Forelimb muscle (tissue), 1 donor: ENCODE measurements around the gene RPL35. TPM values are rescaled to one million over a fixed set of nuclear protein-coding genes. Genes with fewer than 3 reads are reported as not detected.
A peak's percentile ranks its signal among the peaks of the same experiment; 100 is the strongest.

Experiments used
- DNase-seq: peaks from one replicate; pipeline ENCODE4 v3.0.0-alpha.2; 2013; ENCODE audit warnings: low read depth
- polyA plus RNA-seq: library from polyadenylated mRNA; unstranded; fragments of 120-200 nt; gene quantifications from one replicate; pipeline ENCODE4 v1.2.1, GENCODE V29; 2013; ENCODE audit not compliant: insufficient read length

RPL35 gene
- polyA plus RNA-seq, result 2,207 TPM

GRCh38 chr9:124861342-124862229, at the start of gene RPL35, which contains the start of gene ARPC5L:
Gene RPL35 (minus strand): TSS chr9:124861957. CDS start chr9:124861912, 45 bp downstream.
Gene ARPC5L (plus strand): TSS chr9:124862130. CDS start chr9:124869291, 7,161 bp downstream.
- DNase-seq, result peak; percentile 75

DNA sequence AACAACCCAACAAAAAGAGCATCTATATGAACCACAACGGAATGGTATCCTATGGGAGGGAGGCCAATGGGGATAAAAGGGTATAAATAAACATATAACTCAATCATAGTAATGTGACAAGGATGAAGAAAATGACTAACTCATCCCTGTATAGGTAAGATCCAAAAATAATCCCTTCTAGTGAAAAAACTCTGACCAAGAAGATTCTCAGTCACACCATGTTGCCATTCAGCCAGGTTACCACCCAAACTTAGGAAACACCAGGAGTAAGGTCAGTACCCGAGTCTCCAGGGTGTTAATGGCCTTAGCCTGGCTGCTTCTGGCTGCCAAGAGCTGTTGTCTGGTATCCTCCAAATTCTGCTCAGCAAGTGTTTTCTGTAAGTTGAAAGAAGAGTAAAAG, 46.3 kb upstream of the RPL35 start:
- DNase-seq, result no peak

DNA sequence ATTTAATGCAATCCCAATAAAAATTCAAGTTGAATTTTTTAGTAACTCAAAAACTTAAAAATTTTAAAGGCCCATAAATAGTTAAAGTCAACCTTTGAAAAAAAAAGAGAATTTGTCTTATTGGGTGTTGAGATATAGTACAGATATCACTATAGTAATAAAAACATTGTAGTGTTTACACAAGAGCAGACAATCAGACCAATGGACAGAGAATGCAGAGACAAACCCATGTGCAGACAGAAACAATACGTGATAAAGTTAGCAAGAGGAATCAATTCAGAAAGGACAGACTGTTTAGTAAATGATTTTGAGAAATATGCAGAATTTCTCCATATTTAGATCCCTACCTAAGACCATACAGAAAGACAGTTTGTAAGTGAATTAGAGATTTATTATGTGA, 45.2 kb upstream of the RPL35 start:
- no peak for DNase-seq

- no peak for DNase-seq
Observed at GRCh38 chr9:124899845-124900244, 38.1 kb upstream of the RPL35 start.

GRCh38 chr9:124897570-124898460, 36.1 kb upstream of the RPL35 start:
- DNase-seq, result no peak

- no peak for DNase-seq
Observed at GRCh38 chr9:124894741-124895170, 33.0 kb upstream of the RPL35 start.

DNA sequence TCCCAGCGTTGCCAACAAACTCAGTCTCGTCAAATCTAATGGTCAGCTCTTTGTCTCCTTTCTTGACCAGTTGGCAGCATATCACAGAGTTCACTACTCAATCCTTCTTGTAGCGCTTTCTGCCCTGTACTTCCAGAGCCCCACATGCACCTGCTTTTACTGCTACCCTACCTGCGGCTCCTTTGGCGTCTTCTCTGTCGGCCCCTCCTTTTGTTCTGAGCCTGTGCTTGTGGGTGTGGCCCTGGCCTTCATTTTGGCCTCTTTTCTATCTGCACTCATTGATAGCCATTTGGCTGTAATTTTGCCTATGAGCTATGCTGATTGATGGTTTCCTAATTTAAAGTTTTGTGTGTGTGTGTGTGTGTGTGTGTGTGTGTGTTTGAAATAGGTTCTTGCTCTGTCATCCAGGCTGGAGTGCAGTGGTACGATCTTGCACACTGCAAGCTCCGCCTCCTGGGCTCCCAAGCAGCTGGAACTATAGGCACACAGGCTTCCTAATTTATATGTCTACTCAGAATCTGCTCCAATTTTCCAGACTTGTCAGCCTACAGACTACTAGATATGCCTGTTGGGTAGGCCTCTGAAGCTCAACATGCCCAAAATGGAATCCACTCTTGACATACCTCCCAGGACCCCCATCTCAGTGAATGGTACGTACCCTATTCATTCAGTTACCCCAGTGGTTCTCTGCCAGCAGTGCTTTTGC, 32.4 kb upstream of the RPL35 start:
- no peak for DNase-seq

DNA sequence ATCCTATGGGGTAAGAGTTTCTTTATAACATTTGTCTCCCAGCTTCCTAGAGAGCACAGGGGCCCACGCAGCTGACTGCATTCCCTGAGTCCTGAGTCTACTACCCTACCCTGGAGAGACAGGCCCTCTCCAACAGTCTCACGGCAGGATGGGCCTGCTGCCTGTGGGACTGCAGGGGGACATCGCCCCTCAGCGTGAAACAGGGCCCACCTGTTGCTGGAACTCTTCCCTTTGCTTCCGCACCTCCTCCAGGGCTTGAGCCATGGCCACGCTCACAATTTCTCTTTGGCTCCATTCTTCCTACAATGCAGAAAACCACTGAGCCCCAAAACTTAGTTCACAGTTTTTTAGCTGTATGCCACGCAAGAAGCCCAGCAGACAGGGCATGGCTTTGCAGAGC, 28.4 kb upstream of the RPL35 start:
- DNase-seq, result no peak

- no peak for DNase-seq
Observed at GRCh38 chr9:124889006-124889405, 27.2 kb upstream of the RPL35 start.

DNA sequence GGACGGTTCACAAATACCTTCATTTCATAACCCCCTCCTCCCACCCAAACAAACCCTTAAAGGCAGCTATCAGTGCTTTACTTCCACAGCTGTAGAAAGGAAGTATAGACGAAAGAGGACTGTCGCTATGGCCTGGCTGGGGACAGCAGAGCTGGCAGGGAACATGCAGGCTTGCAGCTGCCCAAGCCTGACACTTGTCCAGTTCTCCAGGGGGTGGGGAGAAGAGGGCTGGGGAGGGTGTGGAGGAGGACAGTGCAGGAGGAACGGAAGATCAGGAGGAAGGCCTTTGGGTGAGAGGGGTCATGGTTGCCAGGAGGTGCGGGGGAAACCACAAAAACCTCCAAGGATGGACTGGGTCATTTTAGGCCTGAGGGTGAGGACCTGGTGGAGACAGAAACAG, 26.1 kb upstream of the RPL35 start:
- DNase-seq, result no peak

DNA sequence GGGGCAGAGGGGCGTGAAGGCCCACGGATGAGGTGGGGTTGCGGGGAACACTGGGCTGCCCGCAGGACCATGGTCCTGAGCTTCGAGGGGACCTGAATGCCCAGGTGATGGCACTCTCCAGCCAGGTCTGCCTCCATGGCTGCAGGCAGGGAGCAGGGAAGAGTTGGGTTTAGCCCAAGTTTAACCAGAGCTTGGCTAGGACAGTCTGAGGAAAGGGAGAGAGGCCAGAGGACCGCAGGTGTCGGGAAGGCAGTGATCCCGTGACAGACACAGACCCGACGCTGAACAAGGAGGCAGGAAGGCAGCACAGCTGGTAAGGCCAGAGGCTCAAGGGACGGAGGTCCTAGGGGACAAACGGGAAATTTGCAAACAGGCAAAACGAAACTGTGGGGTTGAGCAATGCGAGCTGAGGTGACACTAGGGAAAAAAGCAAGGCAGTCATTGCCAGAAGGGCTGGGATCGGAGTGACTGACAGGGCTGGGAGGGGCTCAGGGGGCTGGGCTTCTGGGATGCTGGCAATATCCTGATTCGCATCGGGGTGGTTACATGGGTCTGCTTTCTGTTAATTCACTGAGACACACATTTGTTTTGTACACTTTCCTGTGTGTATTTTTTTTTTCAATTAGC, 25.2 kb upstream of the RPL35 start:
- DNase-seq, result no peak

- DNase-seq, result no peak
Observed at GRCh38 chr9:124886461-124886860, 24.7 kb upstream of the RPL35 start.

DNA sequence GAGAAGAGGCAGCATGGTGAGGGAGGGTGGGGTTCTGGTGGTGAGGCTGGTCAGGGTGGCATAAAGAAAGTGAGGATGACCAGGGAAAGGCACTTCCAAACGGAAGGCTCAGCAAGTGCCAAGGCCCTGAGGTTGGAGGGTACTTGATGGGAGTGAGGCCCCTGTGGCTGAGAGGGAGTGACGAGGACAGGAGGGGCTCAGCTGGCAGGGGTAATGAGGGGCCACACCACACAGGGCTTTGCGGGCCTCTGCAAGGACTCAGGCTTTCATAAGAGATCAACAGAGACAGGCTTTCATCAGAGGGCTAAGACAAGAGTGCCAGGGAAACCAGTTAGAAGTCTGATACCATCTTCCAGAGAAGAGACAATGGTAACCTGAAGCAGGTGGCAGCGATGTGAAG, 23.8 kb upstream of the RPL35 start:
- DNase-seq, result no peak

DNA sequence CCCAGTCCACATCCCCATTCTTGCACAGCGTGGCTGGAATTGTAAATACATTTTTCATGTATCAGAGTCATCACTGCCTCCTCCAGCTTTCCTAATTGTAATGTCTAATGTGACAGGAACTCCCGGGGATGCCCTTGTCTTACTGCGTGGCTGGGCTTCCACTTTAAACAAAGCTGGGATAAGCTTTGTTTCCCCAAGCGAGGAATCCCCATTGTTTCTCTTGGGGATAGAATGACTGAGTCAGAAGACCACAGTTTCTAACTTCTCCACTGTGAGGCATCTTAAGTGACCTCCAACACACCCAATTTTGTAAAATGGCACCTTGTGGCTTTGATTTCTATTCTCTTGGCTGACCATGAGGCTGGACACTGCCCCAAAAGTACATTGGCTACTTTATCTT, 22.6 kb upstream of the RPL35 start:
- no peak for DNase-seq

DNA sequence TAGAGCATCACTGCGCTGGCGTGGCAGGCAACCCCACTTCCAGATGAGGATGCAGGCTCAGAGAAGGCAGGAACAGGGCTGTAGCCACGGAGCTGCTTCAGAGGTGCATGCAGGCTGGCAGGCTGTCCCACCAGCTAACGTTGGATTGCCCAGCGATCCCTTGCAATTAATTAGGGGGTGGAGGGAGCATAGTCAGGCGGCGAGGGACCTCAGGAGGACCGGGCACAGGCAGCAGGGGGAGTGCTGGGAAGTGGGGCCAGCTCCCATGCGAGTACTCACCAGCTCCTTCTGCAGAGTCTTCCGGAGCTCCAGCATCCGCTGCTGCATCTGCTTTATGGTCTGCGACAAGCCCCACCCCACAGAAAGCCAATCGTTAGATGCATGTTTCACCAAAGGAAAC, 20.5 kb upstream of the RPL35 start:
- no peak for DNase-seq

DNA sequence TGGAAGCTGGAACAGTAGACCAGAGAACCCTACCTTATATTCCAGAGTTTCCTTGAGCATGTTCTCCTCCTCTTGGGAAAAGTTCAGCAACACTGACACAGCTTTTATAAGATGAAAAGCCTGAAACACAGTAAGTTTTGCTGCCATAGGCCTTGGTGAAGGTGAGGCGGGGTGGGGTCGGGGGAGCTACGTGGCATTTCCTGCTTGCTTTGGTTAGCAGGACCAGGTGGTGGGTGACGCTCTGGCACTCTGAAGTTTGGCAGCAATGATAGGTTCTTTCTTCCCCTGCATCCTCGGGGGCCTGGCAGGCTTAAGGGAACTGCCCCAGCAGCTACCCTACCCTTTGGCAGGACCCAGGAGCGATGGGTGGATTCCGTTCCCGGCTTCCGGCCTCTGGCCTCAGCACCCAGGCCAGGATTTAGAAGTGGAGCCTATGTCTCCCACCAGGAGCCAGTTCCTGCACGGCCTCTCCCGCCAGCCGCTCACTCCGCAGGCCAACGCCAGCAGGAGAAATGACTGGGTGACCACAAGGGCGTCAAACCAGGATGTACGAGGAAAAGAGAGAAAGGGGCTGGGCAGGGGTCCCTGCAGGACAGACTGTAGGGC, 19.5 kb upstream of the RPL35 start:
- DNase-seq, result no peak

DNA sequence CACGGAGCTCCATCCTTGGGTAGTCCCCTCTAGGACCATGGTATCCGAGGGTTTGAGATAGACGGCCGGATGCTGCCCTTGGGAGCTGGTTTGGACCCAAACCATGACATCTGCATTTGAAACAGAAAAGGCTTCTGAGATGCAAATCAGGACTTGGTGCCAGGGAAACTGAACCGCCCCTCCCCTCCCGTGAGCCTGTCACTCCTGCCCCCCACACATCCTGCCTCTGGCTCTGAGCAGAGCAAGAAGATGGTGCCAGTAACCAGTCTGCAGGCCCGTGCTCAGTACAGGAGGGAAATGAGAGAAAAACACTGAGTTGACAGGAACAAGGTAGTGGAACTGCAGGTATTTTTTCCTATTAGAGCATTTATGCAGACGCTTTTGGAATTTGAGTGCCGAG, 18.7 kb upstream of the RPL35 start:
- no peak for DNase-seq

DNA sequence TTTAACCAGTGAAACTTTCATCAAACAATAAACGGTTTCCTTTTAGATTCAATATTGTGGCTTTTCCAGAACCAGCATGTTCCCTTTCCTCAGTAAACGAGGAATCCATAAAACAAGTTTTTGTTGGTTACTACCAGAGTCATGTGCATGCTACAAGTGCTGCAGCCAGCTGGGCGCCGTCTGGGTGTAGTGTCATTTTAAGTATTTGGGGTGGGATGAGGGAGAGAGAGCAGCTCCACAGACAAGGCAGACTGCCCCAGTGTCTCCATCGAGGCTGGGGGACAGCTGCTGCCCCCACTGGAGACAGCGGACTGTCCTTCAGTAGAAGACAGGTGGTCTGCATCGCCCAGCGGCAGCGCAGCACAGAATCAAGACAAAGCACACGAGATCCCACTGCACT, 17.5 kb upstream of the RPL35 start:
- DNase-seq, result no peak

- no peak for DNase-seq
Observed at GRCh38 chr9:124878518-124878917, 16.8 kb upstream of the RPL35 start.

- no peak for DNase-seq
Observed at GRCh38 chr9:124878021-124878420, 16.3 kb upstream of the RPL35 start.
